HepG2 (cell line): ENCODE data around the gene MEMO1. TPM values are rescaled to one million over a fixed set of nuclear protein-coding genes. Genes with fewer than 3 reads are reported as not detected.

Experiments
- HHEX ChIP-seq: IDR thresholded peaks from 2 replicates; pipeline ENCODE4 v1.6.1; 2016; ENCODE audit warnings: control low read depth
- MEIS1 ChIP-seq: sonication (generic); formaldehyde crosslinking; IDR thresholded peaks from 2 replicates; pipeline ENCODE4 v1.9.0; 2021; ENCODE audit warnings: mild to moderate bottlenecking, missing genetic modification reagents, moderate library complexity, borderline replicate concordance
- STAG1 ChIP-seq: sonication (generic); formaldehyde crosslinking; IDR thresholded peaks from 2 replicates; pipeline ENCODE4 v1.4.0; 2020; ENCODE audit warnings: missing genetic modification reagents
- TRIM24 ChIP-seq: sonication (generic); formaldehyde crosslinking; IDR thresholded peaks from 2 replicates; pipeline ENCODE4 v1.8.0; 2022; ENCODE audit warnings: mild to moderate bottlenecking, missing genetic modification reagents
- WIZ ChIP-seq: sonication (generic); formaldehyde crosslinking; IDR thresholded peaks from 2 replicates; pipeline ENCODE4 v1.5.1; 2020; ENCODE audit warnings: mild to moderate bottlenecking, missing genetic modification reagents
- ZFP36 ChIP-seq: fragments of 150-350 bp; IDR thresholded peaks from 2 replicates; pipeline ENCODE4 v1.6.1; 2018; ENCODE audit warnings: borderline replicate concordance, low read length, low read depth; ENCODE audit not compliant: partially characterized antibody
- ZNF232 ChIP-seq: sonication (generic); formaldehyde crosslinking; IDR thresholded peaks from 2 replicates; pipeline ENCODE4 v1.4.0; 2020; ENCODE audit warnings: missing genetic modification reagents, borderline replicate concordance
- ZSCAN22 ChIP-seq: sonication (generic); formaldehyde crosslinking; IDR thresholded peaks from 2 replicates; pipeline ENCODE4 v1.4.0; 2020; ENCODE audit warnings: mild to moderate bottlenecking, missing genetic modification reagents
- polyA plus RNA-seq, 8 experiments: library from polyadenylated mRNA; depleted of rRNA in 3 of 8; stranded (reverse) in 7 of 8; unstranded in 1 of 8; fragments of >200 nt; fragmentation: Illumina TruSeq in 4 of 8; extraction: Trizol in 4 of 8; gene quantifications; 2 replicates each; pipeline versions ENCODE4 v1.2.1 to v1.2.3, GENCODE V29; 2011 to 2016; ENCODE audit warnings: low read depth in 4 of 8, missing spikeins in 1 of 8, mixed read lengths in 1 of 8; ENCODE audit not compliant: insufficient read depth in 1 of 8
- total RNA-seq, 5 experiments: library from RNA; depleted of rRNA; stranded (reverse); fragments of >200 nt; fragmentation: Illumina TruSeq; extraction: Trizol; gene quantifications; 2 replicates each; pipeline ENCODE4 v1.2.3, GENCODE V29; 2016; ENCODE audit warnings: low read depth in 1 of 5
- TF ChIP-seq, protein P1 (sequence below): sonication (generic); formaldehyde crosslinking; IDR thresholded peaks from 2 replicates; pipeline ENCODE4 v1.5.1; 2020; ENCODE audit warnings: mild to moderate bottlenecking, moderate library complexity, missing genetic modification reagents
- TF ChIP-seq, protein P2 (sequence below): sonication (generic); formaldehyde crosslinking; IDR thresholded peaks from 2 replicates; pipeline ENCODE4 v1.4.0; 2020; ENCODE audit warnings: mild to moderate bottlenecking, missing genetic modification reagents
- TF ChIP-seq, protein P3 (sequence below): sonication (generic); formaldehyde crosslinking; IDR thresholded peaks from 2 replicates; pipeline ENCODE4 v1.4.0; 2020; ENCODE audit warnings: missing genetic modification reagents, borderline replicate concordance
- TF ChIP-seq, protein P4 (sequence below), 2 experiments: sonication (generic) in 1 of 2; formaldehyde crosslinking in 1 of 2; IDR thresholded peaks; 2 replicates each; pipeline versions ENCODE4 v1.6.1 to v1.9.0; 2014 to 2022; ENCODE audit warnings: antibody characterized with exemption in 1 of 2, borderline replicate concordance in 1 of 2, inconsistent platforms in 1 of 2, low read depth in 1 of 2, missing genetic modification reagents in 1 of 2

The MEMO1 gene
- total and polyA plus RNA-seq, 2 of the 13 experiments (the other 11 are each of a cell fraction or from before 2014, with no cell fraction given), result 69.8 to 81.6 TPM

DNA sequence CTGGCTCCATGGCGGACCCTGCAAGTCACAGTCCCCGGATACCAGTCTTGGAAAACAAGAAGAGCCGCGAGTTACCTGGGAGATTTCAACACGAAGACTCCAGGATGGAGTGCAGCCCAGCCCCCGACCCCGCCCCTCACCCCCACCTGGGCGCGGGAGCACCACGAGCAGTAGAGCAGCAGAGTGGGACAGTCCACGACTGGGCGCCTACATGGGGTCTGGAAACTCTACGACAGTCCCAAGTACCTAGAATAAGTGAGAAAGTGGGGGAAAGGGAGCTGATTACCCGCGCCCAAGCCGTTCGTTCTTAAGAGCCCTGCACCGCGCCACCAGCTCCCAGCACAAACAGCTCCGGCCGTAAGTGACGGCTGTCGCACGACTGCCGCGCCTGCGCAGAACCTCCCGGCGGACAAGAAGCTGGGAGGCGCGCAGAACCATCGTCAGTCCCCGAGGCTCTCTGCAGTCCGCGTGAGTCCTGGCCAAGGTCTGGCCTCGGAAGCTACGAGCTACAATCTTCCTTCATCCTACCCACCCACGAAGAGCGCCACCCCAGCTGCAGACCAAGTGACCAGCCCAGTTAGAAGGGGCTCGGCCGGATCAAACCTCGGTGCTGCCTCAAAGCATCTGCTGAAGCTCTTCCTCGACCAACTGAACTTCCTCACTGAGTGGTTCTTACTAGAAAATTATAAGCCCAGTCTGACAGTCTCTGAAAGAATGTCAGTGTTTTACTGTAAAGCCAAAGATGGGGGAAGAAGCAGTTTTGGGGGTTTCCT is 28.8 kb upstream of the MEMO1 start, which contains the start of gene DPY30 (continued):
- TF ChIP-seq, protein P1, sequence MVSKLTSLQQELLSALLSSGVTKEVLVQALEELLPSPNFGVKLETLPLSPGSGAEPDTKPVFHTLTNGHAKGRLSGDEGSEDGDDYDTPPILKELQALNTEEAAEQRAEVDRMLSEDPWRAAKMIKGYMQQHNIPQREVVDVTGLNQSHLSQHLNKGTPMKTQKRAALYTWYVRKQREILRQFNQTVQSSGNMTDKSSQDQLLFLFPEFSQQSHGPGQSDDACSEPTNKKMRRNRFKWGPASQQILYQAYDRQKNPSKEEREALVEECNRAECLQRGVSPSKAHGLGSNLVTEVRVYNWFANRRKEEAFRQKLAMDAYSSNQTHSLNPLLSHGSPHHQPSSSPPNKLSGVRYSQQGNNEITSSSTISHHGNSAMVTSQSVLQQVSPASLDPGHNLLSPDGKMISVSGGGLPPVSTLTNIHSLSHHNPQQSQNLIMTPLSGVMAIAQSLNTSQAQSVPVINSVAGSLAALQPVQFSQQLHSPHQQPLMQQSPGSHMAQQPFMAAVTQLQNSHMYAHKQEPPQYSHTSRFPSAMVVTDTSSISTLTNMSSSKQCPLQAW (CRISPR knock-in tag), result peak; percentile 58
- TF ChIP-seq TRIM24 (no peak), WIZ (CRISPR knock-in tag) (no peak), ZNF232 (peak; percentile 93; the same call in 1 of the 2 replicates), ZSCAN22 (no peak), STAG1 (CRISPR knock-in tag) (peak; percentile 49), ZFP36 (no peak), HHEX (CRISPR knock-in tag) (no peak; the same call in 1 of the 2 replicates), MEIS1 (CRISPR knock-in tag) (no peak; the same call in 1 of the 2 replicates)
- TF ChIP-seq, protein P2, sequence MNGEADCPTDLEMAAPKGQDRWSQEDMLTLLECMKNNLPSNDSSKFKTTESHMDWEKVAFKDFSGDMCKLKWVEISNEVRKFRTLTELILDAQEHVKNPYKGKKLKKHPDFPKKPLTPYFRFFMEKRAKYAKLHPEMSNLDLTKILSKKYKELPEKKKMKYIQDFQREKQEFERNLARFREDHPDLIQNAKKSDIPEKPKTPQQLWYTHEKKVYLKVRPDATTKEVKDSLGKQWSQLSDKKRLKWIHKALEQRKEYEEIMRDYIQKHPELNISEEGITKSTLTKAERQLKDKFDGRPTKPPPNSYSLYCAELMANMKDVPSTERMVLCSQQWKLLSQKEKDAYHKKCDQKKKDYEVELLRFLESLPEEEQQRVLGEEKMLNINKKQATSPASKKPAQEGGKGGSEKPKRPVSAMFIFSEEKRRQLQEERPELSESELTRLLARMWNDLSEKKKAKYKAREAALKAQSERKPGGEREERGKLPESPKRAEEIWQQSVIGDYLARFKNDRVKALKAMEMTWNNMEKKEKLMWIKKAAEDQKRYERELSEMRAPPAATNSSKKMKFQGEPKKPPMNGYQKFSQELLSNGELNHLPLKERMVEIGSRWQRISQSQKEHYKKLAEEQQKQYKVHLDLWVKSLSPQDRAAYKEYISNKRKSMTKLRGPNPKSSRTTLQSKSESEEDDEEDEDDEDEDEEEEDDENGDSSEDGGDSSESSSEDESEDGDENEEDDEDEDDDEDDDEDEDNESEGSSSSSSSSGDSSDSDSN, result peak; percentile 98
- TF ChIP-seq, protein P3, sequence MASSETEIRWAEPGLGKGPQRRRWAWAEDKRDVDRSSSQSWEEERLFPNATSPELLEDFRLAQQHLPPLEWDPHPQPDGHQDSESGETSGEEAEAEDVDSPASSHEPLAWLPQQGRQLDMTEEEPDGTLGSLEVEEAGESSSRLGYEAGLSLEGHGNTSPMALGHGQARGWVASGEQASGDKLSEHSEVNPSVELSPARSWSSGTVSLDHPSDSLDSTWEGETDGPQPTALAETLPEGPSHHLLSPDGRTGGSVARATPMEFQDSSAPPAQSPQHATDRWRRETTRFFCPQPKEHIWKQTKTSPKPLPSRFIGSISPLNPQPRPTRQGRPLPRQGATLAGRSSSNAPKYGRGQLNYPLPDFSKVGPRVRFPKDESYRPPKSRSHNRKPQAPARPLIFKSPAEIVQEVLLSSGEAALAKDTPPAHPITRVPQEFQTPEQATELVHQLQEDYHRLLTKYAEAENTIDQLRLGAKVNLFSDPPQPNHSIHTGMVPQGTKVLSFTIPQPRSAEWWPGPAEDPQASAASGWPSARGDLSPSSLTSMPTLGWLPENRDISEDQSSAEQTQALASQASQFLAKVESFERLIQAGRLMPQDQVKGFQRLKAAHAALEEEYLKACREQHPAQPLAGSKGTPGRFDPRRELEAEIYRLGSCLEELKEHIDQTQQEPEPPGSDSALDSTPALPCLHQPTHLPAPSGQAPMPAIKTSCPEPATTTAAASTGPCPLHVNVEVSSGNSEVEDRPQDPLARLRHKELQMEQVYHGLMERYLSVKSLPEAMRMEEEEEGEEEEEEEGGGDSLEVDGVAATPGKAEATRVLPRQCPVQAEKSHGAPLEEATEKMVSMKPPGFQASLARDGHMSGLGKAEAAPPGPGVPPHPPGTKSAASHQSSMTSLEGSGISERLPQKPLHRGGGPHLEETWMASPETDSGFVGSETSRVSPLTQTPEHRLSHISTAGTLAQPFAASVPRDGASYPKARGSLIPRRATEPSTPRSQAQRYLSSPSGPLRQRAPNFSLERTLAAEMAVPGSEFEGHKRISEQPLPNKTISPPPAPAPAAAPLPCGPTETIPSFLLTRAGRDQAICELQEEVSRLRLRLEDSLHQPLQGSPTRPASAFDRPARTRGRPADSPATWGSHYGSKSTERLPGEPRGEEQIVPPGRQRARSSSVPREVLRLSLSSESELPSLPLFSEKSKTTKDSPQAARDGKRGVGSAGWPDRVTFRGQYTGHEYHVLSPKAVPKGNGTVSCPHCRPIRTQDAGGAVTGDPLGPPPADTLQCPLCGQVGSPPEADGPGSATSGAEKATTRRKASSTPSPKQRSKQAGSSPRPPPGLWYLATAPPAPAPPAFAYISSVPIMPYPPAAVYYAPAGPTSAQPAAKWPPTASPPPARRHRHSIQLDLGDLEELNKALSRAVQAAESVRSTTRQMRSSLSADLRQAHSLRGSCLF (CRISPR knock-in tag), result no peak
- TF ChIP-seq, protein P4, sequence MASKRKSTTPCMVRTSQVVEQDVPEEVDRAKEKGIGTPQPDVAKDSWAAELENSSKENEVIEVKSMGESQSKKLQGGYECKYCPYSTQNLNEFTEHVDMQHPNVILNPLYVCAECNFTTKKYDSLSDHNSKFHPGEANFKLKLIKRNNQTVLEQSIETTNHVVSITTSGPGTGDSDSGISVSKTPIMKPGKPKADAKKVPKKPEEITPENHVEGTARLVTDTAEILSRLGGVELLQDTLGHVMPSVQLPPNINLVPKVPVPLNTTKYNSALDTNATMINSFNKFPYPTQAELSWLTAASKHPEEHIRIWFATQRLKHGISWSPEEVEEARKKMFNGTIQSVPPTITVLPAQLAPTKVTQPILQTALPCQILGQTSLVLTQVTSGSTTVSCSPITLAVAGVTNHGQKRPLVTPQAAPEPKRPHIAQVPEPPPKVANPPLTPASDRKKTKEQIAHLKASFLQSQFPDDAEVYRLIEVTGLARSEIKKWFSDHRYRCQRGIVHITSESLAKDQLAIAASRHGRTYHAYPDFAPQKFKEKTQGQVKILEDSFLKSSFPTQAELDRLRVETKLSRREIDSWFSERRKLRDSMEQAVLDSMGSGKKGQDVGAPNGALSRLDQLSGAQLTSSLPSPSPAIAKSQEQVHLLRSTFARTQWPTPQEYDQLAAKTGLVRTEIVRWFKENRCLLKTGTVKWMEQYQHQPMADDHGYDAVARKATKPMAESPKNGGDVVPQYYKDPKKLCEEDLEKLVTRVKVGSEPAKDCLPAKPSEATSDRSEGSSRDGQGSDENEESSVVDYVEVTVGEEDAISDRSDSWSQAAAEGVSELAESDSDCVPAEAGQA (IDR thresholded peaks at IDR 0.05; ENCODE audit: low read depth), result no peak
- TF ChIP-seq, protein P4 (CRISPR knock-in tag; IDR thresholded peaks at IDR 0.05; ENCODE audit: borderline replicate concordance), result peak; percentile 86; the same call in 1 of the 2 replicates
